GOT3 (cell line): ENCODE results near the gene CRISPLD2.
"Not testable (repeated sequence)": the region's sequence is repeated elsewhere in the genome, so short reads cannot be mapped to it uniquely, and the experiment has no call there.

Source experiments
- DNase-seq: peaks from one replicate; lab custom pipeline; 2025; ENCODE audit warnings: mixed read lengths; lab: John Stamatoyannopoulos, UW

Gene CRISPLD2

DNA sequence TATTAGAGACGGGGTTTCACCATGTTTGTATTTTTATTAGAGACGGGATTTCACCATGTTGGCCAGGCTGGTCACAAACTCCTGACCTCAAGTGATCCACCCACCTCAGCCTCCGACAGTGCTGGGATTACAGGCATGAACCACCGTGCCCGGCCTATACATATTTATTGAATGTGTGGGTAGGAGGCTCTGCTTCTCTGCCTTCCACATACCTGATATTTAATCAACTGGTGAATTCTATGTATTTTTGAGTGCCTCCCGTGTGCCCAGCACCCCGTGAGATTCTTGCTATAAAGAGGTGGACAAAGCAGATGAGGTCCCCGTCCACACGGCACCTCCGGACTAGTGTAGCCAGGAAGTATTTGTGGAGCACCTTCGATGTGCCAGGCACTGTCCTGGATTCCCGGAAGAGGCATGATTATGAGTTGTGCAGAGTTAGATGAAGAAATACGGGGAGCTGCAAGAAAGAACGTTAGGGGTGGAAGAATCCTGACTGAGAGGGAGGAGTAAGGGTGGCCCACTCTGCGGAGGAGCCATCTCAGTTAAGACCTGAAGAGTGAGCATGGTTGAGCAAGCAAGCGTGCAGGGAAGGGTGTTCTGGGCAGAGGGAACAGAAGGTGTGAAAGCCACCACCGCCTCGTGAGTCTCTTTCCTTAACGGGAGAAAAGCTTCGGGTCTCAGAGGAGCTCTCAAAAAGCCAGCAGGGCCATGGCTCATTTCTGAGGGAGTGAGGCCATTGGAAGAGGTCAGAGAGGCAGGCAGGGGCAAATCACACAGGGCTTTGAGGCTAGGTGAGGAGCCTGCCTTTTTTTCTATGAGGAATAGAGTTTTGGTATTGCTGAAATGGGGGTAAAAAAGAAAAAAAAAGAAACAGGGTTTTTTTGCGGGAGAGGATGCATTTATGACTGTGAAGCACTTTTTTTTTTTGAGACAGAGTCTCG lies 21.2 kb downstream of the CRISPLD2 start:
- no peak for DNase-seq

DNA sequence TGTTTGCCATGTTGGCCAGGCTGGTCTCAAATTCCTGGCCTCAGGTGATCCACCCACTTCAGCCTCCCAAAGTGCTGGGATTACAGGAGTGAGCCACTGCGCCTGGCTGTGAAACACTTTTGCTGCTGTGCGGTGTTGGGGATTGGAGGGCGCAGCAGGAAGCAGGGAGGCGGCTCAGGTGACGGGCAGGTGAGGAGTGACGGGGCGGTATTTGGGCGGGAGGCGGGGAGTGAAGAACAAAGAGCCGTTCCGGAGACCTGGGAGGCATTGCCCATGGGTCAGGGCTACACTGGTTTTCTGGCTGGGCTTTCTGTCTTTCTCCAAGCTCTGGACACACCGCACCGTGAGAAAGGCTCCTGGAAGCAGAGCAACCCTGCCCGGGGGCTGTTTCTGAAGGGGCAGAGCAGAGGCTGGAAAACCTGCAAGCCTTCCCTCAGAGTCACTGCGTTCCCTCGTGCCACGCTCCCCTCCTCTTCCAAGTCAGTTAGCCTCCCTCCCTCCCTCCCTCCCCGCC lies 22.1 kb downstream of the CRISPLD2 start:
- no peak for DNase-seq

DNA sequence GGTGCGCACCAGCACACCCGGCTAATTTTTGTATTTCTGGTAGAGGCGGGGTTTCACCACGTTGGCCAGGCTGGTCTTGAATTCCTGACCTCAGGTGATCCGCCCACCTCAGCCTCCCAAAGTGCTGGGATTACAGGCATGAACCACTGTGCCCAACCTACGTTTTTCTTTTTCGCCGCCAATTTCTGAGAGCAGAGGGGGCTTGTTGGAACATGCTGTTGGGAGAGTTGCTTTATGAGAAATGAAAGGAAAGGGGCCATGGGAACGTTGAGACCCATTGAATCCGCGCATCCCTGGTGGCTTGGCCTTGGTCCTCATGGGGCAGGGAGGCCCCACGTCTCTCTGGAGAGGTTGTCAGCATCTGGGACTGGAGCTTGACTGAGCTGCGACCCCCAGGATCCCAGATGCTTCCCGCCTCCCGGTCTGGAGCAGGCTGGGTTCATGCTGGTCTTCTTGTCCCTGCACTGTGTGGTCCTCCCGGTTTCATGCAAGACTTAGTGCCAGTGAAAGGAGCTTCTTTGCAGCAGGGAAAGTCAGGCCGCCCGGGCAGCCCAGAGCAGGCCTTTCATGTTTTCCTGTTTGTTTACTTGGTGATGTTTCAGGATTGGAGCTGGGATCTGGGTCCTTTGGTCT lies 22.8 kb downstream of the CRISPLD2 start:
- DNase-seq: no peak

DNA sequence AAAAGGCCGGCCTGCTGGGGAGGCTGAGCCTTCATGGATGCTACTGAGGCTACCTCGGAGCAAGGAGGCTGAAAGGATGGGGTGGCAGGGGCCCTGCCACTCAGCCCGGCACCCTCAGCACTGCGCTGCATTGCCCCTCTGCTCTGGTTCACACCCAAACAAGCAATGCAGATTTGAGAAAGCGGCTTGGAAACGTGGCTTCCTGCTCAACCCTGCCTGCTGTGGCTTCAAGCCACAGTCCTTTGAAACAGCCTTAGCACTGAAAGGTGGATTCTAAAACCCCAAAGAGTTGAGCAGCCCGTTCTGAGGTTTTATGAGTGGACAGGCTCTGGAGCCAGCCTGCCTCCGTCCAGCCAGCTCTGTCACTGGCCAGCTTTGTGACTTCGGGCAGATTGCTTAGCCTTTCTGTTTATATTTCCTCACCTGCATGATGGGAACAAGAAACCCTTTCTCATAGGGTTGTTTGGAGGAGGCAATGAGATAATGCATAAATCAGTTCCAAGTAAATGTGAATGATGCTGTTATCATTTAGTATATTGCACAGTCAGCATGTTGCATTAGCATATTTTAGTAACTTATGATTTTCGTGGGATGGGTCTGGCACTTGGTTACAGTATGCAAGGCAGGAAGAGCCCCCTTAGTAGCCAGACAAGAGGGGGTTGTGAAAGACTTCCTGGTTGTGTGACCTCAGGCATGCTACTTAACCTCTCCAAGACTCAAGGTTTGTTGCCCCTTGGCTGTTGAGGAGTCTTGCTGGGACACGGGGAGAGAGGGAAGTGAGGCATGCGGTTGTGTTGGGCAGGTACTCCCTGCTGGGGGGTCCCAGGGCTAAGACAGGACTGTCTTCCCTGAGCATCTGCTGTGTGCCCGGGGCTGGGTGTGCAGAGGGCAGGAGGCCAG lies 23.6 kb downstream of the CRISPLD2 start:
- no peak for DNase-seq

DNA sequence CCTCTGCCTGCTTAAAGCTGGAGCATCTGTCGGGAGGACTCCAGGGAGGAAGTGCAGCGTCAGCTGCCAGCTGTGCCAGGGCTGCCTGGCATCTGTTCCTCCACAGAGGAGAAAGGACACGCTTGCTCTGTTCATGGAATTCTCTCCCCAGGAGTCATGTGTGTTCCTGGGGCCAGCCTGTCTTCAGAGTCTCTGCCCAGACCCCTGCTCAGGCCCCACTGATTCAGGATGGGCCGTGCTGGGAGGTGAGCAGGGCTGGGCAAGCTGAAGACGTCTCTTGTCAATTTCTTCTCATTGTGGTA lies 24.2 kb downstream of the CRISPLD2 start:
- no peak for DNase-seq

DNA sequence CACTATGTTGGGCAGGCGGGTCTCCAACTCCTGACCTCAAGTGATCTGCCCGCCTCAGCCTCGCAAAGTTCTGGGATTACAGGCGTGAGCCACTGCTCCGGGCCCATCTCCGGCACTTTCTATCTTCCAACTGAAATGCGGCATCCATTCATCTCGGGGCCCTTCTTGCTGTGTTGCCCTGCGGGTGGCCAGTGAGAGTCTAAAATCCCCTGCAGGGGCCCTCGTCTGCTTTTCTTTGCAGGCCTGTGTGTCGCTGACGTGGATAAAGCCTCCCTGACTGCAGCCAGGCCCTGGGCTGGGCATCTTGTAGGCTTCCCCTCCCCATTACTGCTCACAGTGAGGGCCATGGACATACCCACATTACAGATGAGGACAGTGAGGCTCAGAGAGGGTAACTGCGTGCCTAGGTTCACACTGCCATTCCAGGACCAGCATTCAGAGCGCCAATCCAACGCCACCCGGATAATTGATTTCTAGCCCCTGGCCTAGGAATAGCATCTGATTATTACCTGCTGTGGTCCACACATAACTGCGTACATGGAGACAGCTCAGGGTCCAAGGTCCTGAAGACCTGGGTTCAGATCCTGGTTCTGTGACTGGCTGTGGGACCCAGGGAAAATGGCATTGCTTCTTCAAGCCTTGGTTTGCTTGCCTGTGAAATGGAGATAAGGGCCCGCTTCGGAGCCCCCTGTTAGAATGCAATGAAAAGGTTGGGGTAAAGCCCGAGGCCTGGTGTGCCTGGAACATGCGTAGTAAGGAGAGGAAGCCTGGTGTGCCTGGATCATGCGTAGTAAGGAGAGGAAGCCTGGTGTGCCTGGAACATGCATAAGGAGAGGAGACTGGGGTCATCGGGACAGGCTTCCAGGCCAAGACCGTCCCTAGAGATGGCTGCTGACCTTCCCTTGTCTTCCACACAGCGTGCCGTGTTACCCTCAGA lies 25.0 kb downstream of the CRISPLD2 start:
- DNase-seq: no peak

DNA sequence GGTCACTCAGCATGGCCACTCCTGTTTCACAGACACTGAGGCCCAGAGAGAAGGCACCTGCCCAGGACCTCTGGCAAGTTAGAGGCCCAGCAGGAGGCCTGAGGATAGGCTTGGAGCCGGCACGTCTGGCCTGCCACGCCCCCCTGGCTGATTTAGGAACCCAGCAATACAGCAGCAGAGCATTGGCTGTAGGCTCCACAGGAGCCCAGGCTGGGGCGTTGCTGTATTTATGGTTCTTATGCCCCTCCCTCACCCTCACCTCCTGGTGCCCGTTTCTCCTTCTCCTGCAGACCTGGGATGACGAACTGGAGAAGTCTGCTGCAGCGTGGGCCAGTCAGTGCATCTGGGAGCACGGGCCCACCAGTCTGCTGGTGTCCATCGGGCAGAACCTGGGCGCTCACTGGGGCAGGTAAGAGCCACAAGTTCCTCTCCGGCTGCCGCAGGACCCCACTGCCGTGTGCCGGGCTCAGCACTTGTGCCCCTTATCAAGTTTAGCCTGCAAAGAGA lies 25.8 kb downstream of the CRISPLD2 start:
- no peak for DNase-seq

DNA sequence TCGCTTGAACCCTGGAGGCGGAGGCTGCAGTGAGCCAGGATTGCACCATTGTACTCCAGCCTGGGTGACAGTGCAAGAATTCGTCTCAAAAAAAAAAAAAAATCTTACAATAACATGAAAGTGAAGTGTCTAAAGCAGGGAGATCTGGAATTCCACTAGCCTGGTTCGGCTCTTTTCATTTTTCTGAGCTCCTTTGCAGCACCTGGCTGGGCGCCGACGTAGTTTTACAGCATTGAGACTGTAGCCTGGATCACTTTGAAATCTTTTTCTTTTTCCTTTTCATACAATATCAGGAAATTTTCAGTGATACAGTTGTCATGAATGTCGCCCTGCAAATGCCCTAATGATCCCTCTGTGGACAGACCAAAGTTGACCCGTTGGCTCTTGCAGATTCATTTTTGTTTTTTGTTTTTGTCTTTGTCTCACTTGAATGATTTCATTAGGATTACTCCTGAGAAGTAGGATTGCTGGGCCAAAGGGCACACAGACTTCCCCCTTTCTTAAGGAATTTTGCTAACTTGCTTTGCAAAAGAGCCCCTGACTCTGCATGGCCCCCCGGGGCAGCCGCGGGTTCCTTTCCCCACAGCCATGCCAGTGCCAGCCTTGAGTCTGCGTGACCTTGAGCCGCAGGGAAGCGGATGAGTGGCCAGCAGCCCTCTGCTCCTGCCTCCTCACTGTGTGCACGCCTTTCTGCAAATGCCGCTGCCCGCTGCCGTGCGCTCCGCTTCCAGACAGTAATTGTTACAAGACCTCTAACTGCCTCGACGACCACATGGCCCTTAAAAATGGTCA lies 28.0 kb downstream of the CRISPLD2 start:
- DNase-seq: no peak

DNA sequence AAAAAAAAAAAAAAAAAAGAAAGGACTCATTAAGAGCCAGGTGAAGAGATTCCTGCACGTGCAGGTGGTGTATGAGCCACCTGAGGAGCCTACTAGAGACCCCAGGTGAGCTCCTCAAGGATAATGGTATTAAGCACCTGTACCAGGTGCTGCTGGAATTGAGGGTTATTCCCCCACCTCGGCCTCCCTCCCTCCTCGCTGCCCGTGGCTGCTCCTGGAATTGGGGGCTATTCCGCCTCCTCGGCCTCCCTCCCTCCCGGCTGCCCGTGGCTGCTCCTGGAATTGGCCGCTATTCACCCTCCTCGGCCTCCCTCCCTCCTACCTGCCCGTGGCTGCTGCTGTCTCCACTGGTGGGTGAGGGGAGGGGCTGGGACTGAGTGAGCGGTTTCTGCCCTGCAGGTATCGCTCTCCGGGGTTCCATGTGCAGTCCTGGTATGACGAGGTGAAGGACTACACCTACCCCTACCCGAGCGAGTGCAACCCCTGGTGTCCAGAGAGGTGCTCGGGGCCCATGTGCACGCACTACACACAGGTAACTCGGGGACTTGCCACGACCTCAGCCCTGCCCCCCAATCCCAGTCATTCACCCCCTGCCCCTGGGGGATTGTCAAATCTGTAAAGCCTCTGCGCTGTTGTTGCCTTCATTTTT lies 29.3 kb downstream of the CRISPLD2 start:
- DNase-seq: no peak

DNA sequence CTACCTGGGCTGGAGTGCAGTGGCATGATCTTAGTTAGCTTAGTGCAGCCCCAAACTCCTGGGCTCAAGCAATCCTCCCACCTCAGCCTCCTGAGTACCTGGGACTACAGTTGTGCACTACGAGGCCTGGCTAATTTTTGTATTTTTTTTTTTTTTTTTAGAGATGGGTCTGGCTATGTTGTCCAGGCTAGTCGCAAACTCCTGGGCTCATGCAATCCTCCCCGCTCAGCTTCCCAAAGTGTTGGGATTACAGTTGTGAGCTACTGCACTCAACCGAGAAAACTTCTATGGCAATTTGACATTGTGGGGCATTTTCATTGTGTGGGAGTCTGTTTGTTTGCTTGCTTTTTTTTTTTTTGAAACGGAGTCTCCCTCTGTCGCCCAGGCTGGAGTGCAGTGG lies 30.0 kb downstream of the CRISPLD2 start:
- no peak for DNase-seq

DNA sequence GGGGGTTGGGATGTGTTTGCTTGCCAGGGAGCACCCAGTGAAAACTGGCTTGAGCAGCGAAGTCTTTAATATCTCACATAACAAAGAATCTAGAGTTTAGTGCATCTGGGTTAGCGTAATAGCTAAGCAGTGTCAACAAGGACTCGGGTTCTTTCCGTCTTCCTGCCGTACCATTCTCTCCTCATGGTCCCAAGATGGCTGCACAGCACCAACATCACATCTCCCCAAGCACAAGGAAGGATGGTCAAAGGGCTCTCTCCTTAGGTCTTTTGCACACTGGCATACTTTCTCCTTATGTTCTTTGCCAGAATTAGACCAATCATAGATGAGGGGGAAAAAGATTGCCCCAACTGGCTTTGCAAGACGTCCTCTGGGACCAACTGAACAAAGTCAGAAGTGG lies 30.9 kb downstream of the CRISPLD2 start:
- no peak for DNase-seq

DNA sequence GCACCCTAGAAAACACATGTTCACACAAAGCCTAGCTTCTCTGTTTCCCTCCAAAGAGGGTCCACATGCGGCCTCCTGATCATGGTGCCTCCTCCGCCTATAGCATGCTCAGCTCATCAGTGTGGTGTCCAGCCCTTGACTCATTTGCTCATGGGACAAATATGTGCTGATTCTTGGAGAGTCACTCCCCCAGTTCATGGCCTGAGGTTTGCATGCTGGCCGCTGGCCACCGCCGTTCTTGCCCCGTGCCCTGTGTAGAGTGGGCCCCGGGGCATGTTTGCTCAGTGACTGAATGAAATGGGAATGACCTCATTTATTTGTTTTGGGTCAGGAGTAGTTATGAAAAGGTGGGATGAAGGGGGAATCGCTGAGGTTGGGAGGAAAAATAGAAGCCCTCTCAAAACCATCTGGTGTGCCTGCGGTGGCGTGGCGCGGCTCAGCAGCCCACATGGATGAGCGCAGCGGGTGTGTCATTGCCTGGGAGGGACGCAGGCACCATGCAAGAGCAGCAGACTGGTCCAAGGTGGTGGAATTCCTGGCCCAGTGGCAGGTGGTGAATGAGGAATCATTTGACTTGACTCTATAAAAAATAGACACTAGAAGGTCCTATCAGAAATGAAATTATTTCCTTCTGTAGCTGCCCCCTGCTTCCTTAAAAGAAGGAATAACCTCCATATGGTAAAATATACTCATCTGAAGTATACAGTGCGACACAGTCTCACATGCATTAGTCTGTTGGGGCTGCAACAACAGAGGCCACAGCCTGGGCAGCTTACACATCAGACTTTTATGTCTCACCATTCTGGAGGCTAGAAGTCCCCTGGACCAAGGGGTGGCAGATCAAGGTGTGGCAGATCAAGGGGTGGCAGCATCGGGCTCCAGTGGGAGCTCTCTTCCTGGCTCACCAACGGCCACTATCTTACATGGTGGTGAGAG lies 31.7 kb downstream of the CRISPLD2 start:
- DNase-seq: peak; percentile 80

DNA sequence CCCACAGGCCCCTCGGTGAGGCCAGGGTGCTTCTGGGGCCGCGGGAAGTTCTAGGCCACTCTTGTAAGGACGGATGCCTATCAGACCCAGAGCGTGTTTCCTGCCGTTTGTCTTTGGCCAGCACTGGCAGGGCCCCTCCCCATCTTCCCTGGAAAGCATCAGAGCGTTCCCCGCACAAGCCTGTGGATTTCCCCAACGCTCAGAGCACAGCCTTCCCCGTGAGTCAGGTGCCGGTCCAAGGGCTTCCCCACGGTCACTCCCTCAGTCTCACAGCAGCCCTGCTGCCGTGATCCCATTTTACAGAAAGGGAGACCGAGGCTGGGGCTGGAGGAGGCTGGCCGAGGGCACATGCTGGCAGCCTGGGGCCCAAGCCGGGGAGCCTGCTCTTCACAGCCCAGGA lies 33.7 kb downstream of the CRISPLD2 start:
- DNase-seq: no peak

DNA sequence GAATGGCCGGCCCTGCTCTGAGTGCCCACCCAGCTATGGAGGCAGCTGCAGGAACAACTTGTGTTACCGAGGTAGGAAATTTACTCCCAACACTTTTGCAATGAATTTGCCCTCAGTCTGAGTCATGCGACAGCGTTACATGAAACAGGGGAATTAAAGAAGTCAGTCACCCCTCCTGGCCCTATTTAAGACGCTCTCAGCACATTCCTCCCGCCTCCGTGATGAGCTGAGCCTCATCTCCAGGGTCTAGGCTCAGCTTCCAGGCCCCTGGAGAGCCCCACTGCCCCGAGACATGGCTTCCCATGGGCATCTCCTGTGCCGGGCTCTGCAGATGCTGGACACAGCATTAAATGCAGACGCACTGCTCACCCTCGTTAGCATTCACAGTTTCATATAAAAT lies 35.0 kb downstream of the CRISPLD2 start:
- no peak for DNase-seq

DNA sequence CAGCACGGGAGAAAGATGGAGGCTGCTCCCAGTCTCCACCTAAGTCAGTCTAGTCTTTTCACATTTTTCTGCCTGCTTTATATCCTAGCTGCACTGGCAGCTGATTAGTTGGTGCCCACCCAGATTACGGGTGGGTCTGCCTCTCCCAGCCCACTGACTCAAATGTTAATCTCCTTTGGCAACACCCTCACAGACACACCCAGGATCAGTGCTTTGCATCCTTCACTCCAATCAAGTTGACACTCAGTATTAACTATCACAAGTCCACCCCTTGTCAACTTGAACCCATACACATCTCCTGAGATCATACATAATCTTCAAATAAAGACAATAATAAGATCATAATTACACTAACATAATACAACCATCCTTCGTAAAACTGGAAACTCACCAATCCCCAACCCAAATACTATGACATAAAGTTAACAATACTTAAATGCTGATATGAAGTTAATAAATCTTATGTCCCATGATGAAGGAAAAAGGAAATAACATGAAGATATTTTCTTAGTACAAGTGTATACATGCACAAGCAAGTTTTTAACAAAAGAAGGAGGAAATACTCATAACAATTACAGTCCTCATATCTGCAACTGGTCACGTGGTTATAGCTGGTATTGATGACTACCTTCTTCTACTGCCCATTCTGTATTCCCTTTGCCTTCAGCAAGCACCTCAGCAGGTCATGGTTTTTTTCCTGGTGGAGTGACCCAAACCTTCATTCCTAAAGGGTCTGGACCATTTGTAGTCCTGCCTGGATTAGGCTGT lies 35.8 kb downstream of the CRISPLD2 start:
- DNase-seq: not testable (repeated sequence)

DNA sequence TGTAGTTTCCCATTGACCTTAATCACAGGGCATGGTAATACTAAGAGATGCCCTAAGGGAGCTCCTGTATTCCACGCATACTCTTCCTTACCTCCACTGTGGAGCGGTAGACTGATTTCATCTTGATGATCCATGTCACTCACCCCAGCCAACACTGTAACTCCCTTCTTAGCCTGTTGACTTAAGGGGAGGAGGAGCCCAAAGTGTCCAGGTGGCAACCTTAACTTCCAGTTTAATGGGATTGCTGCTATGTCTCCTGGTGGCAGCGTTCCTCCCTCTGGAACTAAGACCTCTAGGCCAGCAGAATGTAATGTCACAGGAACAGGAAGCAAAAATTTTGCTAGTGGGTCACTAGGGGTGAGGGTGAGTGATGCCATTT lies 36.4 kb downstream of the CRISPLD2 start:
- not testable (repeated sequence) for DNase-seq

DNA sequence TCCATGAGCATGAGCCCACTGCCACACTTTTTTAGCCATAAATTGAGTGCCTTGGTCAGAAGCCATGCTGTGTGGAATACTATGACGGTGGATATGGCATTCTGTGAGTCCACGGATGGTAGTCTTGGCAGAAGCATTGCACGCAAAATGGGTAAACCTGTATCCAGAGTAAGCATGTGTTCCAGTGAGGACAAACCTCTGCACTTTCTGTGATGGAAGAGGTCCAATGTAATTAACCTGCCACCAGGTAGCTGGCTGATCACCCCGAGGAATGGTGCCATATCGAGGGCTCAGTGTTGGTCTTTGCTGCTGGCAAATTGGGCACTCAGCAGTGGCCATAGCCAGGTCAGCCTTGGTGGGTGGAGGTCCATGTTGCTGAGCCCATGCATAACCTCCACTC lies 37.0 kb downstream of the CRISPLD2 start:
- not testable (repeated sequence) for DNase-seq

DNA sequence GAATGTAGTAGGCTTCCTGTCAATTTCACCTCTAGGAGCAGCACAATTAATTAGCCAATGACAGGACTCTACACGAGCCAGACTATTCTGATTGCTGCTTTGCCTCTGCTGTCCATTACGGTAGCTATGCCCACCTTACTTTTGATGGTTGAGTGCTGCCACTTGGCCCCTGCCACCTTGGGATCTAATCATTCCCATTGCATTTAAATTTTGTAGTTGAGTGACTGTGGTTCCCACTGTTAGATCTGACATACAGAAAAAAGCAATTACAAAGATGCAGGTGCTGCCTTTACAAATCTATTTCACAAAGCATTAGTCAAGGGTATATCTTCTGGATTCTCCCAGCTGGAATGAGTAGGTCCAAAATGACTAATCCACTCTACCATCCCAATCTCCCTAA lies 39.9 kb downstream of the CRISPLD2 start:
- DNase-seq: no peak
